ENCODE measurements around the gene LRRC58. TPM values are rescaled to one million over a fixed set of nuclear protein-coding genes. Genes with fewer than 3 reads are reported as not detected.
A peak's percentile ranks its signal among the peaks of the same experiment; 100 is the strongest.
"Not testable (repeated sequence)": the region's sequence is repeated elsewhere in the genome, so short reads cannot be mapped to it uniquely, and the experiment has no call there.

Gene LRRC58
- total RNA-seq: 20.3 TPM

GRCh38 chr3:120348991-120349854, at the start of gene LRRC58:
Gene LRRC58 (minus strand): TSS chr3:120349354. CDS start chr3:120349243, 111 bp downstream.
- peak within 1 kb of the TSS; percentile 75 for H3K4me3 ChIP-seq (ENCODE audit: low read length)
- H3K4me1 ChIP-seq (ENCODE audit: insufficient read depth, low read length): peaks cover 22% of the 10 kb centered on the region
- no peaks in the 10 kb centered on the region for H3K9me3 ChIP-seq (ENCODE audit: low read depth, low read length)
- H3K27me3 ChIP-seq (ENCODE audit: insufficient read depth, low read length): no peaks in the 10 kb centered on the region

- H3K27me3 ChIP-seq (ENCODE audit: insufficient read depth, low read length): no peaks in the 10 kb centered on the region
- peaks cover 4% of the 10 kb centered on the region for H3K4me1 ChIP-seq (ENCODE audit: insufficient read depth, low read length)
- H3K9me3 ChIP-seq (ENCODE audit: low read depth, low read length): no peaks in the 10 kb centered on the region
- H3K4me3 ChIP-seq (ENCODE audit: low read length): no peak overlapping the region
Measured at GRCh38 chr3:120396469-120396868, 47.3 kb upstream of the LRRC58 start.

- H3K27me3 ChIP-seq (ENCODE audit: insufficient read depth, low read length): no peaks in the 10 kb centered on the region
- no peak overlapping the region for H3K4me3 ChIP-seq (ENCODE audit: low read length)
- no peaks in the 10 kb centered on the region for H3K9me3 ChIP-seq (ENCODE audit: low read depth, low read length)
- H3K4me1 ChIP-seq (ENCODE audit: insufficient read depth, low read length): no peaks in the 10 kb centered on the region
Measured at GRCh38 chr3:120394347-120394746, 45.2 kb upstream of the LRRC58 start.

- H3K27me3 ChIP-seq (ENCODE audit: insufficient read depth, low read length): no peaks in the 10 kb centered on the region
- no peak overlapping the region for H3K4me3 ChIP-seq (ENCODE audit: low read length)
- no peaks in the 10 kb centered on the region for H3K4me1 ChIP-seq (ENCODE audit: insufficient read depth, low read length)
- no peaks in the 10 kb centered on the region for H3K9me3 ChIP-seq (ENCODE audit: low read depth, low read length)
Measured at GRCh38 chr3:120393761-120394160, 44.6 kb upstream of the LRRC58 start.

- no peaks in the 10 kb centered on the region for H3K27me3 ChIP-seq (ENCODE audit: insufficient read depth, low read length)
- H3K4me3 ChIP-seq (ENCODE audit: low read length): no peak overlapping the region
- no peaks in the 10 kb centered on the region for H3K9me3 ChIP-seq (ENCODE audit: low read depth, low read length)
- H3K4me1 ChIP-seq (ENCODE audit: insufficient read depth, low read length): no peaks in the 10 kb centered on the region
Measured at GRCh38 chr3:120393243-120393642, 44.1 kb upstream of the LRRC58 start.

- Histone ChIP-seq H3K27me3 (ENCODE audit: insufficient read depth, low read length) (no peaks in the 10 kb centered on the region), H3K9me3 (ENCODE audit: low read depth, low read length) (no peaks in the 10 kb centered on the region), H3K4me1 (ENCODE audit: insufficient read depth, low read length) (no peaks in the 10 kb centered on the region), H3K4me3 (ENCODE audit: low read length) (no peak overlapping the region)
Measured at GRCh38 chr3:120382941-120383447, 33.8 kb upstream of the LRRC58 start.

- no peaks in the 10 kb centered on the region for H3K9me3 ChIP-seq (ENCODE audit: low read depth, low read length)
- no peak overlapping the region for H3K4me3 ChIP-seq (ENCODE audit: low read length)
- H3K4me1 ChIP-seq (ENCODE audit: insufficient read depth, low read length): no peaks in the 10 kb centered on the region
- no peaks in the 10 kb centered on the region for H3K27me3 ChIP-seq (ENCODE audit: insufficient read depth, low read length)
Measured at GRCh38 chr3:120381503-120381902, 32.3 kb upstream of the LRRC58 start.

GRCh38 chr3:120377948-120378347, 28.8 kb upstream of the LRRC58 start:
- H3K4me1 ChIP-seq (ENCODE audit: insufficient read depth, low read length); H3K9me3 ChIP-seq (ENCODE audit: low read depth, low read length); H3K4me3 ChIP-seq (ENCODE audit: low read length); H3K27me3 ChIP-seq (ENCODE audit: insufficient read depth, low read length): not testable (repeated sequence)

GRCh38 chr3:120370463-120370862, 21.3 kb upstream of the LRRC58 start:
- Histone ChIP-seq H3K4me1 (ENCODE audit: insufficient read depth, low read length) (no peaks in the 10 kb centered on the region), H3K27me3 (ENCODE audit: insufficient read depth, low read length) (peaks cover 3% of the 10 kb centered on the region), H3K4me3 (ENCODE audit: low read length) (no peak overlapping the region), H3K9me3 (ENCODE audit: low read depth, low read length) (no peaks in the 10 kb centered on the region)

- Histone ChIP-seq H3K4me1 (ENCODE audit: insufficient read depth, low read length) (no peaks in the 10 kb centered on the region), H3K4me3 (ENCODE audit: low read length) (no peak overlapping the region), H3K9me3 (ENCODE audit: low read depth, low read length) (no peaks in the 10 kb centered on the region), H3K27me3 (ENCODE audit: insufficient read depth, low read length) (peaks cover 3% of the 10 kb centered on the region)
Measured at GRCh38 chr3:120369037-120369467, 19.9 kb upstream of the LRRC58 start.

GRCh38 chr3:120368172-120368571, 19.0 kb upstream of the LRRC58 start:
- H3K27me3 ChIP-seq (ENCODE audit: insufficient read depth, low read length): peaks cover 3% of the 10 kb centered on the region

GRCh38 chr3:120364821-120365220, 15.7 kb upstream of the LRRC58 start:
- Histone ChIP-seq H3K9me3 (ENCODE audit: low read depth, low read length) (no peaks in the 10 kb centered on the region), H3K27me3 (ENCODE audit: insufficient read depth, low read length) (no peaks in the 10 kb centered on the region), H3K4me3 (ENCODE audit: low read length) (no peak overlapping the region), H3K4me1 (ENCODE audit: insufficient read depth, low read length) (no peaks in the 10 kb centered on the region)

More at GRCh38 chr3:120368172-120368571, 19.0 kb upstream of the LRRC58 start:
- Histone ChIP-seq H3K4me1 (ENCODE audit: insufficient read depth, low read length) (no peaks in the 10 kb centered on the region), H3K4me3 (ENCODE audit: low read length) (no peak overlapping the region), H3K9me3 (ENCODE audit: low read depth, low read length) (no peaks in the 10 kb centered on the region)

GRCh38 chr3:120364101-120364500, 14.9 kb upstream of the LRRC58 start:
- Histone ChIP-seq H3K4me3 (ENCODE audit: low read length) (no peak overlapping the region), H3K27me3 (ENCODE audit: insufficient read depth, low read length) (no peaks in the 10 kb centered on the region)

GRCh38 chr3:120357807-120358206, 8.7 kb upstream of the LRRC58 start:
- Histone ChIP-seq H3K9me3 (ENCODE audit: low read depth, low read length) (no peaks in the 10 kb centered on the region), H3K27me3 (ENCODE audit: insufficient read depth, low read length) (peaks cover 4% of the 10 kb centered on the region), H3K4me1 (ENCODE audit: insufficient read depth, low read length) (no peaks in the 10 kb centered on the region), H3K4me3 (ENCODE audit: low read length) (no peak overlapping the region)

More at GRCh38 chr3:120364101-120364500, 14.9 kb upstream of the LRRC58 start:
- Histone ChIP-seq H3K9me3 (ENCODE audit: low read depth, low read length) (no peaks in the 10 kb centered on the region), H3K4me1 (ENCODE audit: insufficient read depth, low read length) (no peaks in the 10 kb centered on the region)

- H3K4me1 ChIP-seq (ENCODE audit: insufficient read depth, low read length): no peaks in the 10 kb centered on the region
Measured at GRCh38 chr3:120355486-120355885, 6.3 kb upstream of the LRRC58 start.

GRCh38 chr3:120353463-120353862, 4.3 kb upstream of the LRRC58 start:
- Histone ChIP-seq H3K4me3 (ENCODE audit: low read length) (no peak overlapping the region), H3K4me1 (ENCODE audit: insufficient read depth, low read length) (peaks cover 6% of the 10 kb centered on the region), H3K27me3 (ENCODE audit: insufficient read depth, low read length) (peaks cover 4% of the 10 kb centered on the region)

More at GRCh38 chr3:120355486-120355885, 6.3 kb upstream of the LRRC58 start:
- Histone ChIP-seq H3K4me3 (ENCODE audit: low read length) (no peak overlapping the region), H3K27me3 (ENCODE audit: insufficient read depth, low read length) (peaks cover 4% of the 10 kb centered on the region), H3K9me3 (ENCODE audit: low read depth, low read length) (no peaks in the 10 kb centered on the region)

More at GRCh38 chr3:120353463-120353862, 4.3 kb upstream of the LRRC58 start:
- no peaks in the 10 kb centered on the region for H3K9me3 ChIP-seq (ENCODE audit: low read depth, low read length)
